HepG2 (cell line): ENCODE results near the gene DHRS1. TPM values are rescaled to one million over a fixed set of nuclear protein-coding genes. Genes with fewer than 3 reads are reported as not detected.

Source experiments
- AGO2 ChIP-seq: fragments of 200-400 bp; formaldehyde crosslinking; optimal IDR thresholded peaks from 2 replicates; pipeline ENCODE3; 2017; ENCODE audit warnings: mild to moderate bottlenecking, low read depth, low read length, moderate library complexity
- BORCS8-MEF2B ChIP-seq: sonication (generic); formaldehyde crosslinking; IDR thresholded peaks from 2 replicates; pipeline ENCODE4 v1.8.0; 2022; ENCODE audit warnings: mild to moderate bottlenecking, missing genetic modification reagents
- CREM ChIP-seq, 2 experiments: sonication (generic) in 1 of 2; formaldehyde crosslinking in 1 of 2; IDR thresholded peaks; 2 replicates each; pipeline versions ENCODE4 v1.4.0 to v1.6.1; 2016 to 2020; ENCODE audit warnings: antibody characterized with exemption in 1 of 2, mild to moderate bottlenecking in 1 of 2, missing genetic modification reagents in 1 of 2
- DNMT1 ChIP-seq: sonication (generic); formaldehyde crosslinking; IDR thresholded peaks from 2 replicates; pipeline ENCODE4 v1.5.1; 2020; ENCODE audit warnings: mild to moderate bottlenecking, missing genetic modification reagents
- KAT7 ChIP-seq: IDR thresholded peaks from 2 replicates; pipeline ENCODE4 v1.6.1; 2018; ENCODE audit warnings: borderline replicate concordance, missing compliant biosample characterization
- KLF13 ChIP-seq: sonication (generic); formaldehyde crosslinking; IDR thresholded peaks from 2 replicates; pipeline ENCODE4 v1.4.0; 2020; ENCODE audit warnings: mild to moderate bottlenecking, missing genetic modification reagents
- MEF2D ChIP-seq: sonication (generic); formaldehyde crosslinking; IDR thresholded peaks from 2 replicates; pipeline ENCODE4 v1.5.1; 2020; ENCODE audit warnings: mild to moderate bottlenecking, missing genetic modification reagents
- MIER3 ChIP-seq: IDR thresholded peaks from 2 replicates; pipeline ENCODE4 v1.6.1; 2016; ENCODE audit warnings: missing compliant biosample characterization, borderline replicate concordance
- MTA1 ChIP-seq: sonication (generic); formaldehyde crosslinking; IDR thresholded peaks from 2 replicates; pipeline ENCODE4 v1.4.0; 2020; ENCODE audit warnings: missing genetic modification reagents, mild to moderate bottlenecking, borderline replicate concordance
- RBFOX2 ChIP-seq: fragments of 200-400 bp; formaldehyde crosslinking; IDR thresholded peaks from 2 replicates; pipeline ENCODE4 v1.6.1; 2017; ENCODE audit warnings: low read depth, mild to moderate bottlenecking, low read length
- SAFB2 ChIP-seq: sonication (generic); formaldehyde crosslinking; IDR thresholded peaks from 2 replicates; pipeline ENCODE4 v1.5.1; 2020; ENCODE audit warnings: missing genetic modification reagents, low read depth, mild to moderate bottlenecking, borderline replicate concordance
- TEAD3 ChIP-seq: optimal IDR thresholded peaks from 2 replicates; pipeline ENCODE3; 2016; ENCODE audit warnings: borderline replicate concordance
- YEATS4 ChIP-seq: sonication (generic); formaldehyde crosslinking; IDR thresholded peaks from 2 replicates; pipeline ENCODE4 v1.4.0; 2020; ENCODE audit warnings: missing genetic modification reagents, borderline replicate concordance
- ZMYM2 ChIP-seq: sonication (generic); formaldehyde crosslinking; IDR thresholded peaks from 2 replicates; pipeline ENCODE4 v1.8.0; 2022; ENCODE audit warnings: mild to moderate bottlenecking, missing genetic modification reagents
- ZNF251 ChIP-seq: sonication (generic); formaldehyde crosslinking; IDR thresholded peaks from 2 replicates; pipeline ENCODE4 v1.9.0; 2021; ENCODE audit warnings: mild to moderate bottlenecking, missing genetic modification reagents
- ZNF292 ChIP-seq: sonication (generic); formaldehyde crosslinking; IDR thresholded peaks from 2 replicates; pipeline ENCODE4 v1.8.1; 2022; ENCODE audit warnings: mild to moderate bottlenecking, low read depth, missing genetic modification reagents, borderline replicate concordance
- ZNF30 ChIP-seq: sonication (generic); formaldehyde crosslinking; IDR thresholded peaks from 2 replicates; pipeline ENCODE4 v1.5.0; 2020; ENCODE audit warnings: mild to moderate bottlenecking, missing genetic modification reagents
- ZNF382 ChIP-seq: sonication (generic); formaldehyde crosslinking; IDR thresholded peaks from 2 replicates; pipeline ENCODE4 v1.5.0; 2020; ENCODE audit warnings: missing genetic modification reagents, mild to moderate bottlenecking, borderline replicate concordance
- ZNF562 ChIP-seq: sonication (generic); formaldehyde crosslinking; IDR thresholded peaks from 2 replicates; pipeline ENCODE4 v1.8.0; 2022; ENCODE audit warnings: missing genetic modification reagents, borderline replicate concordance
- ZNF687 ChIP-seq: sonication (generic); formaldehyde crosslinking; IDR thresholded peaks from 2 replicates; pipeline ENCODE4 v1.5.1; 2020; ENCODE audit warnings: mild to moderate bottlenecking, missing genetic modification reagents, moderate library complexity
- ZSCAN25 ChIP-seq: sonication (generic); formaldehyde crosslinking; IDR thresholded peaks from 2 replicates; pipeline ENCODE4 v1.8.0; 2022; ENCODE audit warnings: mild to moderate bottlenecking, missing genetic modification reagents
- polyA plus RNA-seq, 8 experiments: library from polyadenylated mRNA; depleted of rRNA in 3 of 8; stranded (reverse) in 7 of 8; unstranded in 1 of 8; fragments of >200 nt; fragmentation: Illumina TruSeq in 4 of 8; extraction: Trizol in 4 of 8; gene quantifications; 2 replicates each; pipeline versions ENCODE4 v1.2.1 to v1.2.3, GENCODE V29; 2011 to 2016; ENCODE audit warnings: low read depth in 4 of 8, missing spikeins in 1 of 8, mixed read lengths in 1 of 8; ENCODE audit not compliant: insufficient read depth in 1 of 8
- total RNA-seq, 5 experiments: library from RNA; depleted of rRNA; stranded (reverse); fragments of >200 nt; fragmentation: Illumina TruSeq; extraction: Trizol; gene quantifications; 2 replicates each; pipeline ENCODE4 v1.2.3, GENCODE V29; 2016; ENCODE audit warnings: low read depth in 1 of 5
- TF ChIP-seq, protein P1 (sequence below): sonication (generic); formaldehyde crosslinking; IDR thresholded peaks from 2 replicates; pipeline ENCODE4 v1.8.1; 2023; ENCODE audit warnings: mild to moderate bottlenecking, missing genetic modification reagents
- TF ChIP-seq, protein P2 (sequence below): sonication (generic); formaldehyde crosslinking; IDR thresholded peaks from 2 replicates; pipeline ENCODE4 v1.4.0; 2020; ENCODE audit warnings: missing genetic modification reagents
- TF ChIP-seq, protein P3 (sequence below): sonication (generic); formaldehyde crosslinking; IDR thresholded peaks from 2 replicates; pipeline ENCODE4 v1.5.1; 2020; ENCODE audit warnings: missing genetic modification reagents, mild to moderate bottlenecking, borderline replicate concordance

The DHRS1 gene
- total and polyA plus RNA-seq, 2 of the 13 experiments (the other 11 are each of a cell fraction or from before 2014, with no cell fraction given) = 49.8 to 60.8 TPM

GRCh38 chr14:24310646-24311604 lies 11.3 kb upstream of the DHRS1 start, which contains the start of gene LTB4R (continued):
- TF ChIP-seq DNMT1 (peak; percentile 57; the same call in 1 of the 2 replicates), ZMYM2 (CRISPR knock-in tag) (no peak), ZSCAN25 (CRISPR knock-in tag) (no peak), CREM (IDR thresholded peaks at IDR 0.05) (no peak), CREM (CRISPR knock-in tag; IDR thresholded peaks at IDR 0.05) (peak; percentile 39; the same call in 1 of the 2 replicates), ZNF30 (CRISPR knock-in tag) (no peak), YEATS4 (CRISPR knock-in tag) (no peak), MIER3 (no peak), ZNF251 (CRISPR knock-in tag) (no peak), TEAD3 (CRISPR knock-in tag) (peak; percentile 2), BORCS8-MEF2B (CRISPR knock-in tag) (0 out of 2 replicates have a peak, but pooled peaks have one; percentile 18), ZNF562 (CRISPR knock-in tag) (no peak), MTA1 (CRISPR knock-in tag) (0 out of 2 replicates have a peak, but pooled peaks have one; percentile 18), ZNF292 (CRISPR knock-in tag) (no peak), SAFB2 (CRISPR knock-in tag) (0 out of 2 replicates have a peak, but pooled peaks have one; percentile 68), ZNF382 (no peak), KAT7 (CRISPR knock-in tag) (no peak), AGO2 (peak; percentile 91), RBFOX2 (peak; percentile 69), MEF2D (no peak), KLF13 (CRISPR knock-in tag) (no peak), ZNF687 (CRISPR knock-in tag) (no peak; the same call in 1 of the 2 replicates)
- TF ChIP-seq, protein P1, sequence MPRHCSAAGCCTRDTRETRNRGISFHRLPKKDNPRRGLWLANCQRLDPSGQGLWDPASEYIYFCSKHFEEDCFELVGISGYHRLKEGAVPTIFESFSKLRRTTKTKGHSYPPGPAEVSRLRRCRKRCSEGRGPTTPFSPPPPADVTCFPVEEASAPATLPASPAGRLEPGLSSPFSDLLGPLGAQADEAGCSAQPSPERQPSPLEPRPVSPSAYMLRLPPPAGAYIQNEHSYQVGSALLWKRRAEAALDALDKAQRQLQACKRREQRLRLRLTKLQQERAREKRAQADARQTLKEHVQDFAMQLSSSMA (CRISPR knock-in tag) = no peak
- TF ChIP-seq, protein P2, sequence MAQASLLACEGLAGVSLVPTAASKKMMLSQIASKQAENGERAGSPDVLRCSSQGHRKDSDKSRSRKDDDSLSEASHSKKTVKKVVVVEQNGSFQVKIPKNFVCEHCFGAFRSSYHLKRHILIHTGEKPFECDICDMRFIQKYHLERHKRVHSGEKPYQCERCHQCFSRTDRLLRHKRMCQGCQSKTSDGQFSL (CRISPR knock-in tag) = no peak
- TF ChIP-seq, protein P3, sequence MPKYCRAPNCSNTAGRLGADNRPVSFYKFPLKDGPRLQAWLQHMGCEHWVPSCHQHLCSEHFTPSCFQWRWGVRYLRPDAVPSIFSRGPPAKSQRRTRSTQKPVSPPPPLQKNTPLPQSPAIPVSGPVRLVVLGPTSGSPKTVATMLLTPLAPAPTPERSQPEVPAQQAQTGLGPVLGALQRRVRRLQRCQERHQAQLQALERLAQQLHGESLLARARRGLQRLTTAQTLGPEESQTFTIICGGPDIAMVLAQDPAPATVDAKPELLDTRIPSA (CRISPR knock-in tag) = no peak
